HEK293 (cell line): ENCODE measurements around the gene TRAPPC8.

Source experiments
- CTCF ChIA-PET: fragments of 350-600 bp; formaldehyde crosslinking; extraction: SDS; loops from one replicate; lab custom pipeline; 2021; ENCODE audit warnings: antibody characterized with exemption; lab: Yijun Ruan, JAX
- POLR2A ChIA-PET: fragments of 300-600 bp; formaldehyde crosslinking; extraction: SDS; loops from one replicate; lab custom pipeline; 2020; ENCODE audit warnings: antibody characterized with exemption, inconsistent platforms; lab: Yijun Ruan, JAX
- H3K27ac ChIP-seq: fragments of 200-500 bp; sonication (Bioruptor generic); 2 replicates; pipeline ENCODE4 v1.5.1; 2014; ENCODE audit warnings: low read depth, low read length, control low read depth, inconsistent platforms; ENCODE audit errors: extremely low read depth
- H3K36me3 ChIP-seq, 2 experiments: fragments of 200-500 bp in 1 of 2; sonication (Bioruptor generic) in 1 of 2; 1 replicate in 1 of 2; 2 replicates in 1 of 2; pipeline ENCODE4 v1.5.1; 2014 to 2017; ENCODE audit warnings: inconsistent platforms in 2 of 2, low read length in 2 of 2; ENCODE audit not compliant: control insufficient read depth in 2 of 2, insufficient read depth in 1 of 2
- H3K4me1 ChIP-seq: fragments of 200-500 bp; sonication (Bioruptor generic); 2 replicates; pipeline ENCODE4 v1.5.1; 2014; ENCODE audit warnings: mild to moderate bottlenecking, low read length, inconsistent platforms; ENCODE audit not compliant: control insufficient read depth, insufficient read depth
- H3K4me3 ChIP-seq: 2 replicates; pipeline ENCODE4 v1.5.1; 2011; ENCODE audit warnings: low read depth, mild to moderate bottlenecking, control low read depth, low read length, moderate library complexity
- H3K9me3 ChIP-seq: fragments of 200-500 bp; sonication (Bioruptor generic); 2 replicates; pipeline ENCODE4 v1.5.1; 2014; ENCODE audit warnings: low read depth, low read length, inconsistent platforms; ENCODE audit not compliant: control insufficient read depth, insufficient read depth
- GLI2 ChIP-seq: fragments of 450-650 bp; formaldehyde crosslinking; IDR thresholded peaks from 2 replicates; pipeline ENCODE4; 2017; ENCODE audit warnings: missing biosample characterization, missing genetic modification characterization, low read depth, borderline replicate concordance
- INSM2 ChIP-seq: fragments of 450-650 bp; formaldehyde crosslinking; IDR thresholded peaks from 2 replicates; pipeline ENCODE4 v1.5.1; 2016; ENCODE audit warnings: missing biosample characterization, missing genetic modification characterization
- KLF17 ChIP-seq: fragments of 450-650 bp; formaldehyde crosslinking; IDR thresholded peaks from 2 replicates; pipeline ENCODE4 v1.5.1; 2016; ENCODE audit warnings: missing biosample characterization, missing genetic modification characterization
- MZF1 ChIP-seq: fragments of 450-650 bp; formaldehyde crosslinking; IDR thresholded peaks from 2 replicates; pipeline ENCODE4 v1.5.1; 2017; ENCODE audit warnings: missing biosample characterization, missing genetic modification characterization, borderline replicate concordance
- OSR2 ChIP-seq: fragments of 450-650 bp; formaldehyde crosslinking; IDR thresholded peaks from 2 replicates; pipeline ENCODE4 v1.5.1; 2016; ENCODE audit warnings: missing biosample characterization, missing genetic modification characterization
- REST ChIP-seq: fragments of 450-650 bp; formaldehyde crosslinking; IDR thresholded peaks from 2 replicates; pipeline ENCODE4 v1.5.1; 2016; ENCODE audit warnings: missing biosample characterization, missing genetic modification characterization
- ZBTB1 ChIP-seq: fragments of 450-650 bp; formaldehyde crosslinking; IDR thresholded peaks from 2 replicates; pipeline ENCODE4 v1.5.1; 2016; ENCODE audit warnings: missing biosample characterization, missing genetic modification characterization
- ZNF132 ChIP-seq: fragments of 450-650 bp; formaldehyde crosslinking; IDR thresholded peaks from 2 replicates; pipeline ENCODE4 v1.5.1; 2017; ENCODE audit warnings: missing biosample characterization, missing genetic modification characterization, borderline replicate concordance
- ZNF140 ChIP-seq: fragments of 450-650 bp; formaldehyde crosslinking; IDR thresholded peaks from 2 replicates; pipeline ENCODE4 v1.5.1; 2016; ENCODE audit warnings: missing biosample characterization, missing genetic modification characterization
- ZNF146 ChIP-seq: fragments of 450-650 bp; formaldehyde crosslinking; IDR thresholded peaks from 2 replicates; pipeline ENCODE4 v1.5.1; 2016; ENCODE audit warnings: missing biosample characterization, missing genetic modification characterization
- ZNF155 ChIP-seq: fragments of 450-650 bp; formaldehyde crosslinking; IDR thresholded peaks from 2 replicates; pipeline ENCODE4 v1.5.1; 2016; ENCODE audit warnings: missing biosample characterization, missing genetic modification characterization
- ZNF174 ChIP-seq: fragments of 450-650 bp; formaldehyde crosslinking; IDR thresholded peaks from 2 replicates; pipeline ENCODE4 v1.5.0; 2017; ENCODE audit warnings: missing biosample characterization, mild to moderate bottlenecking, missing genetic modification characterization
- ZNF2 ChIP-seq: fragments of 450-650 bp; formaldehyde crosslinking; IDR thresholded peaks from 2 replicates; pipeline ENCODE4 v1.5.1; 2016; ENCODE audit warnings: missing biosample characterization, missing genetic modification characterization
- ZNF211 ChIP-seq: fragments of 450-650 bp; formaldehyde crosslinking; IDR thresholded peaks from 2 replicates; pipeline ENCODE4 v1.5.1; 2016; ENCODE audit warnings: low read depth, missing biosample characterization, missing genetic modification characterization
- ZNF335 ChIP-seq: fragments of 450-650 bp; formaldehyde crosslinking; conservative IDR thresholded peaks from 2 replicates; pipeline ENCODE4 v1.5.1; 2016; ENCODE audit warnings: missing biosample characterization, missing genetic modification characterization
- ZNF350 ChIP-seq: fragments of 450-650 bp; formaldehyde crosslinking; IDR thresholded peaks from 2 replicates; pipeline ENCODE4 v1.5.0; 2017; ENCODE audit warnings: missing biosample characterization, mild to moderate bottlenecking, missing genetic modification characterization
- ZNF416 ChIP-seq: fragments of 450-650 bp; formaldehyde crosslinking; IDR thresholded peaks from 2 replicates; pipeline ENCODE4 v1.5.1; 2016; ENCODE audit warnings: missing biosample characterization, missing genetic modification characterization
- ZNF544 ChIP-seq: fragments of 450-650 bp; formaldehyde crosslinking; IDR thresholded peaks from 2 replicates; pipeline ENCODE4 v1.5.0; 2017; ENCODE audit warnings: missing biosample characterization, missing genetic modification characterization
- ZNF580 ChIP-seq: fragments of 450-650 bp; formaldehyde crosslinking; IDR thresholded peaks from 2 replicates; pipeline ENCODE4 v1.5.1; 2016; ENCODE audit warnings: missing biosample characterization, missing genetic modification characterization
- ZNF629 ChIP-seq: fragments of 450-650 bp; formaldehyde crosslinking; IDR thresholded peaks from 2 replicates; pipeline ENCODE4 v1.5.1; 2017; ENCODE audit warnings: missing biosample characterization, missing genetic modification characterization
- ZNF654 ChIP-seq: fragments of 450-650 bp; formaldehyde crosslinking; IDR thresholded peaks from 2 replicates; pipeline ENCODE4 v1.5.1; 2016; ENCODE audit warnings: low read depth, missing biosample characterization, missing genetic modification characterization
- ZNF791 ChIP-seq: fragments of 450-650 bp; formaldehyde crosslinking; IDR thresholded peaks from 2 replicates; pipeline ENCODE4 v1.5.1; 2016; ENCODE audit warnings: missing biosample characterization, missing genetic modification characterization
- ZNF792 ChIP-seq: fragments of 450-650 bp; formaldehyde crosslinking; IDR thresholded peaks from 2 replicates; pipeline ENCODE4 v1.5.1; 2016; ENCODE audit warnings: missing biosample characterization, missing genetic modification characterization
- ZNF843 ChIP-seq: fragments of 450-650 bp; formaldehyde crosslinking; IDR thresholded peaks from 2 replicates; pipeline ENCODE4 v1.5.1; 2016; ENCODE audit warnings: missing biosample characterization, missing genetic modification characterization
- TF ChIP-seq, protein P1 (sequence below): fragments of 450-650 bp; formaldehyde crosslinking; IDR thresholded peaks from 2 replicates; pipeline ENCODE4 v1.5.1; 2016; ENCODE audit warnings: missing biosample characterization, missing genetic modification characterization

The TRAPPC8 gene

GRCh38 chr18:31821545-31822171 lies 121.3 kb downstream of the TRAPPC8 start:
- CTCF ChIA-PET = interaction anchor here (0.6 to 3.0 kb wide), 6 partner anchors 17 to 854 kb away, joined by 3 to 16 read pairs (median 3); partner anchors contain the start of gene TRAPPC8
- no peak overlapping the region for H3K4me3 ChIP-seq
- POLR2A ChIA-PET = no interaction called here
- TF ChIP-seq ZNF132 (no peak), ZNF580 (tag by site-specific recombination) (no peak), ZNF416 (tag by site-specific recombination) (no peak), ZNF146 (tag by site-specific recombination) (no peak), ZNF544 (tag by site-specific recombination) (no peak), ZBTB1 (no peak), ZNF843 (no peak), ZNF174 (tag by site-specific recombination) (no peak), ZNF792 (tag by site-specific recombination) (no peak), ZNF211 (tag by site-specific recombination) (no peak), ZNF155 (tag by site-specific recombination) (no peak), ZNF654 (tag by site-specific recombination) (no peak), MZF1 (tag by site-specific recombination) (no peak), GLI2 (tag by site-specific recombination) (no peak), ZNF791 (tag by site-specific recombination) (no peak), ZNF335 (tag by site-specific recombination) (no peak), ZNF2 (no peak), INSM2 (no peak), OSR2 (tag by site-specific recombination) (no peak)
- TF ChIP-seq, protein P1, sequence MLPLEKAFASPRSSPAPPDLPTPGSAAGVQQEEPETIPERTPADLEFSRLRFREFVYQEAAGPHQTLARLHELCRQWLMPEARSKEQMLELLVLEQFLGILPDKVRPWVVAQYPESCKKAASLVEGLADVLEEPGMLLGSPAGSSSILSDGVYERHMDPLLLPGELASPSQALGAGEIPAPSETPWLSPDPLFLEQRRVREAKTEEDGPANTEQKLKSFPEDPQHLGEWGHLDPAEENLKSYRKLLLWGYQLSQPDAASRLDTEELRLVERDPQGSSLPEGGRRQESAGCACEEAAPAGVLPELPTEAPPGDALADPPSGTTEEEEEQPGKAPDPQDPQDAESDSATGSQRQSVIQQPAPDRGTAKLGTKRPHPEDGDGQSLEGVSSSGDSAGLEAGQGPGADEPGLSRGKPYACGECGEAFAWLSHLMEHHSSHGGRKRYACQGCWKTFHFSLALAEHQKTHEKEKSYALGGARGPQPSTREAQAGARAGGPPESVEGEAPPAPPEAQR (tag by site-specific recombination) = no peak
- TF ChIP-seq, all 188 proteins: peak for 0
- Histone ChIP-seq H3K4me1 (no peaks in the 10 kb centered on the region), H3K27ac (no peak overlapping the region), H3K9me3 (no peaks in the 10 kb centered on the region), H3K36me3 (no peaks in the 10 kb centered on the region)

DNA sequence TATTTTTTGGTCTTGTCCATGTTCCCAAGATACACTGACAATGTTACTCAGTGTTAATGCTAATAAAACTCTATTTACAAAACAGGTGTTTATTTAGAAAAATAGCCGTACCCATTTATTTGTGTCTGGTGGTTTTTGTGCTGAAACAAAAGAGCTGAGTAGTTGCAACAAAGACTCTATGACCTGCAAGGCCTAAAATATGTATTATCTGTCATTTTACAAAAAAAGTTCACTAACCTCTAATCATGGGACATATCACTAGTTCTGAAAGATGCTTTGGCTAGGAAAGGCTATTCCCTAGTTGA lies 123.1 kb downstream of the TRAPPC8 start:
- no peak for TF ChIP-seq ZNF350
- no peak for TF ChIP-seq ZNF140 (tag by site-specific recombination)
- no peak for TF ChIP-seq ZNF629 (tag by site-specific recombination)
- no peak for TF ChIP-seq KLF17 (tag by site-specific recombination)
- no peak for TF ChIP-seq MZF1 (tag by site-specific recombination)
- TF ChIP-seq REST = no peak
- TF ChIP-seq, all 188 proteins: peak for 0
- Histone ChIP-seq H3K27ac (no peak overlapping the region), H3K4me1 (no peaks in the 10 kb centered on the region), H3K4me3 (no peak overlapping the region), H3K36me3 (no peaks in the 10 kb centered on the region), H3K9me3 (no peaks in the 10 kb centered on the region)
- CTCF ChIA-PET = interaction anchor here (0.6 to 3.0 kb wide), 29 partner anchors 9 to 1435 kb away, joined by 3 to 19 read pairs (median 4); no protein-coding TSS in a partner anchor
- POLR2A ChIA-PET = no interaction called here
